ENCODE measurements around the gene GNA12.

DNA sequence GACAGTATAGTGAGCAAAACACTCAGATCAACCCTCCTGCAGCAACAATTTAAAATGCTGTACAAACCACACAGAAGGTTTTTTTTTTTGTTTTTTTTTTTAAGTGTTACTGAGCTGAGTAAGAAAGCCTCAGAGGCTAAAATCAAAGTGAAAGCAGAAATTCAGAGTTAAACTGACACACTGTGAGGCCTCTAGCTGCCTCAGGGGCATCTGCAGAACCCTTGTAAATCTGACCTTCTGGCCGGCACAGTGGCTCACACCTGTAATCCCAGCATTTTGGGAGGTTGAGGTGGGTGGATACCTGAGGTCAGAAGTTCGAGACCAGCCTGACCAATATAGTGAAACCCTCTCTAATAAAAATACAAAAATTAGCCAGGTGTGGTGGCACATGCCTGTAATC, 7.4 kb upstream of the GNA12 start:
- TF ChIP-seq, protein P1, sequence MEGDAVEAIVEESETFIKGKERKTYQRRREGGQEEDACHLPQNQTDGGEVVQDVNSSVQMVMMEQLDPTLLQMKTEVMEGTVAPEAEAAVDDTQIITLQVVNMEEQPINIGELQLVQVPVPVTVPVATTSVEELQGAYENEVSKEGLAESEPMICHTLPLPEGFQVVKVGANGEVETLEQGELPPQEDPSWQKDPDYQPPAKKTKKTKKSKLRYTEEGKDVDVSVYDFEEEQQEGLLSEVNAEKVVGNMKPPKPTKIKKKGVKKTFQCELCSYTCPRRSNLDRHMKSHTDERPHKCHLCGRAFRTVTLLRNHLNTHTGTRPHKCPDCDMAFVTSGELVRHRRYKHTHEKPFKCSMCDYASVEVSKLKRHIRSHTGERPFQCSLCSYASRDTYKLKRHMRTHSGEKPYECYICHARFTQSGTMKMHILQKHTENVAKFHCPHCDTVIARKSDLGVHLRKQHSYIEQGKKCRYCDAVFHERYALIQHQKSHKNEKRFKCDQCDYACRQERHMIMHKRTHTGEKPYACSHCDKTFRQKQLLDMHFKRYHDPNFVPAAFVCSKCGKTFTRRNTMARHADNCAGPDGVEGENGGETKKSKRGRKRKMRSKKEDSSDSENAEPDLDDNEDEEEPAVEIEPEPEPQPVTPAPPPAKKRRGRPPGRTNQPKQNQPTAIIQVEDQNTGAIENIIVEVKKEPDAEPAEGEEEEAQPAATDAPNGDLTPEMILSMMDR (IDR thresholded peaks at IDR 0.05), result no peak
- no peak for TF ChIP-seq POLR2A (IDR thresholded peaks at IDR 0.05)
